ENCODE results near the gene APP.
A peak's percentile ranks its signal among the peaks of the same experiment; 100 is the strongest.

Gene APP

GRCh38 chr21:25949701-25950100 lies 220.9 kb downstream of the APP start:
- Histone ChIP-seq H3K4me3 (ENCODE audit: low read depth, low read length) (no peak overlapping the region), H3K4me1 (ENCODE audit: control insufficient read depth, insufficient read depth, low read length, unreplicated experiment) (peaks cover 30% of the 10 kb centered on the region), H3K79me2 (ENCODE audit: control insufficient read depth, insufficient read depth, low read length, unreplicated experiment) (no peaks in the 10 kb centered on the region), H3K27me3 (ENCODE audit: insufficient read depth, low read length) (no peaks in the 10 kb centered on the region), H3K36me3 (ENCODE audit: insufficient read depth, low read length) (peaks cover 29% of the 10 kb centered on the region), H2AFZ (ENCODE audit: low read length, unreplicated experiment) (no peak overlapping the region), H3K27ac (ENCODE audit: low read depth, low read length) (no peak overlapping the region)

GRCh38 chr21:25944672-25945213 lies 225.8 kb downstream of the APP start:
- peaks cover 2% of the 10 kb centered on the region for H3K4me1 ChIP-seq (ENCODE audit: control insufficient read depth, insufficient read depth, low read length, unreplicated experiment)
- H3K4me3 ChIP-seq (ENCODE audit: low read depth, low read length): no peak overlapping the region
- no peak overlapping the region for H2AFZ ChIP-seq (ENCODE audit: low read length, unreplicated experiment)
- H3K27ac ChIP-seq (ENCODE audit: low read depth, low read length): no peak overlapping the region
- H3K27me3 ChIP-seq (ENCODE audit: insufficient read depth, low read length): no peaks in the 10 kb centered on the region
- H3K36me3 ChIP-seq (ENCODE audit: insufficient read depth, low read length): peaks cover 30% of the 10 kb centered on the region
- no peaks in the 10 kb centered on the region for H3K79me2 ChIP-seq (ENCODE audit: control insufficient read depth, insufficient read depth, low read length, unreplicated experiment)

DNA sequence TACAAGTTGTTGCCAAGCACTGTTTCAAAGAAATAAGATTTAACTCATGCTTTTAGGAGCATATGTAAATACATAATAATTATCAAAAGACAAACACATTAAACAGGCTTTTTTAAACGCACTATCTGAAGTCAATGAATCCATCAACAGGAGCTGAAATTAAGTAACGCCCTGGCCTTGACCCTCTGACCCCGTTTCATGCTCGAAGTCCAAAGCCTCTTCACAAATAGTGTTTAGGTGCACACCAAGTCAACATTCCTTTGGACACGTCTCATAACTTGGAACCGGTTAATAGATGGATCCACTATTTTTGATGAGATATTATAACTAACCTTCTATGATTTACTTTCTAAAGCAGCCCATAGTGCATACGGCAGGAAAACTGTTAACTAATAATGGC lies 226.5 kb downstream of the APP start:
- Histone ChIP-seq H3K27ac (ENCODE audit: low read depth, low read length) (no peak overlapping the region), H3K36me3 (ENCODE audit: insufficient read depth, low read length) (peaks cover 30% of the 10 kb centered on the region), H2AFZ (ENCODE audit: low read length, unreplicated experiment) (no peak overlapping the region), H3K79me2 (ENCODE audit: control insufficient read depth, insufficient read depth, low read length, unreplicated experiment) (no peaks in the 10 kb centered on the region), H3K4me3 (ENCODE audit: low read depth, low read length) (no peak overlapping the region), H3K27me3 (ENCODE audit: insufficient read depth, low read length) (no peaks in the 10 kb centered on the region), H3K4me1 (ENCODE audit: control insufficient read depth, insufficient read depth, low read length, unreplicated experiment) (peaks cover 8% of the 10 kb centered on the region)

DNA sequence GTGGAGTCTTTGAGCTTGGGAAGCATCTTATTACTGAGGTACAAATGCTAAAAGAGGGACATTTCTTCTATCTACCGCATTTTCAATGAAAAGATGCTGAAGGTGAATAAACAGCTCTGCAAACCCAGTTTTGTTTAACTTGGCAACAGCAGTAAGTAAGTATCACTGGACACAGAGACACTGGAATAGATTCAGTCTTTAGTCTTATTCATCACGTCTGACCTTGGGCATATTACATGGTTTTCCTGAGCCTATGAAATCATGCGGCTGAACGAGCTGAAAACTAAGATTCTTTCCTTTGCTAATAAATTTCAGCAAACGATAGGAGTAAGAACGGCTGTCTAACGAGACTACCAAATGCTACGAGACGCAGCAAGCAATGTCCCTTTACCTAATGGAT lies 228.4 kb downstream of the APP start:
- Histone ChIP-seq H3K27me3 (ENCODE audit: insufficient read depth, low read length) (no peaks in the 10 kb centered on the region), H3K36me3 (ENCODE audit: insufficient read depth, low read length) (peaks cover 21% of the 10 kb centered on the region), H3K4me1 (ENCODE audit: control insufficient read depth, insufficient read depth, low read length, unreplicated experiment) (peaks cover 22% of the 10 kb centered on the region), H3K4me3 (ENCODE audit: low read depth, low read length) (no peak overlapping the region), H2AFZ (ENCODE audit: low read length, unreplicated experiment) (no peak overlapping the region), H3K79me2 (ENCODE audit: control insufficient read depth, insufficient read depth, low read length, unreplicated experiment) (no peaks in the 10 kb centered on the region), H3K27ac (ENCODE audit: low read depth, low read length) (no peak overlapping the region)

DNA sequence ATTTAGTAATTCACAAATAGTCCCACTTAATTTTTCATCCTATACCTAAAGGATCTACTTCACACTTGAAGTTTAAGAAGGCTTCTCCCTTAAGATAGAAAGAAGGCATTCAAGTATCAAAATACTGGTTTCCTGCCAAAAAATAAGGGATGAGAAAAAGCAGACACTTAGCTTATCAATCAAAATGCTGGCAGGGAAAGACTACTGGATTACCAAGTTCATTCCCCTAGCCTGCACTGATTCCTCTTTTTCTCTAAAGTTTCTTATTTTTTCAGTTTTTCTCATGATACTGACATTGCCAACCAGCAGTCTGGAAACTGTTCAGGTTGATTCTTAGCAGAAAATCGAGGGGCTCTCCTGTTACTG lies 231.2 kb downstream of the APP start:
- Histone ChIP-seq H3K79me2 (ENCODE audit: control insufficient read depth, insufficient read depth, low read length, unreplicated experiment) (no peaks in the 10 kb centered on the region), H3K36me3 (ENCODE audit: insufficient read depth, low read length) (peaks cover under 1% of the 10 kb centered on the region; the same call in 1 of the 2 replicates), H3K27me3 (ENCODE audit: insufficient read depth, low read length) (no peaks in the 10 kb centered on the region), H3K4me1 (ENCODE audit: control insufficient read depth, insufficient read depth, low read length, unreplicated experiment) (peaks cover 40% of the 10 kb centered on the region), H3K27ac (ENCODE audit: low read depth, low read length) (no peak overlapping the region), H3K4me3 (ENCODE audit: low read depth, low read length) (no peak overlapping the region), H2AFZ (ENCODE audit: low read length, unreplicated experiment) (no peak overlapping the region)

DNA sequence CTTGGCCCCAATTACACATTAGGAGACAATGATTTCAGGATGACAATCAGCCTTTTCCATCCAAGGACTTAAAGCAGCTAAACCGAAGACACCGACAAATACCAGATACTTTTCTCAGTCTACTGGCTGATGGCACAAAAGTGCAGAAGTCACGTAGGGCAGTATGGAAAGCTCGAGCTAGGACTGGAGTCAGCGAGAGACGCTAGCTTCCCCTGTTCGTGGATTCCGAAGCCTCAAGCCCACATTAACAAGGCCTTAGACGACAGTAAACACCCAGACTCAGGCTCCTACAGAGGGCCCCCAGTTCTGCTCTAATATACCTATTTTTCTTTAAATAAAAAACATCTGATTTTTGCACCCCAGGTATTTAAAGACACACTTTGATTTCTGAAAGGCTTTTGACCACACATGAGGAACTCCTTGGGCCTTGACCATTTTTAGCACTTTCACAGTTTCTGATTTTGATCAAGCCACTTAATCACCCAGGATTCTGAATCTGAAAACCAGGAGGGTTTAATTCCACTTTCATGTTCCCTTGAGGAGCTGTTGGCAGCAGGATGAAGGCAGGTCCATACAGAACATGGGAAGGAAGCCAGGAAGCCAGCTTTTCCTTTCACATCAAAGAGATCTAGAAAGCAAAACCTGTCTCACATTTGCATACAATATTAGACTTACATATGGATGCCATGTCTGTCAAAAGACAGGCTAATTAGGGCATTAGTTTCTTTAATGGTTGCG lies 231.7 kb downstream of the APP start:
- no peaks in the 10 kb centered on the region for H3K27me3 ChIP-seq (ENCODE audit: insufficient read depth, low read length)
- H3K4me1 ChIP-seq (ENCODE audit: control insufficient read depth, insufficient read depth, low read length, unreplicated experiment): peaks cover 44% of the 10 kb centered on the region
- no peak overlapping the region for H2AFZ ChIP-seq (ENCODE audit: low read length, unreplicated experiment)
- H3K79me2 ChIP-seq (ENCODE audit: control insufficient read depth, insufficient read depth, low read length, unreplicated experiment): no peaks in the 10 kb centered on the region
- no peaks in the 10 kb centered on the region for H3K36me3 ChIP-seq (ENCODE audit: insufficient read depth, low read length)
- no peak overlapping the region for H3K27ac ChIP-seq (ENCODE audit: low read depth, low read length)
- no peak overlapping the region for H3K4me3 ChIP-seq (ENCODE audit: low read depth, low read length)

DNA sequence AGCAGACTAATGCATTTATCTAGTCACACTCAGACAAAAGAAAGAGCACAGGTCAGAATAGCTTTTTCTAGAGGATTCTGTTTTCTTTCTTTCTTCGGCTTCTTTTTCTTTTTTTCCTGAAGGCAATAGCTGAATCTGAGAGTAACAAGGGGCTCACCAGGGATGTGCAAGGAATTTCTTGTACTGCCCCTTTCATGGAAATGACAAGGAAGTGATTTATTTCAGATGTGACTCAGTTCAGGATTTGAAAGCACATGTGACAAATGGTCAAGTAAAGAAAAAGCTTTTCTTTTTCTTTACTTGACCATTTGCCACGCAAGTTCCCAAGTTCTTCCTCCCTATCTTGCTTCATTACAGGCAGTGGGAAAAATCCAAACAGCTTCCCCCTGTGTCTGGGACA lies 233.8 kb downstream of the APP start:
- H3K27ac ChIP-seq (ENCODE audit: low read depth, low read length): peak overlapping the region; percentile 30

GRCh38 chr21:25934771-25935224 lies 235.8 kb downstream of the APP start:
- no peaks in the 10 kb centered on the region for H3K27me3 ChIP-seq (ENCODE audit: insufficient read depth, low read length)
- no peak overlapping the region for H3K4me3 ChIP-seq (ENCODE audit: low read depth, low read length)
- H3K36me3 ChIP-seq (ENCODE audit: insufficient read depth, low read length): no peaks in the 10 kb centered on the region
- peaks cover 44% of the 10 kb centered on the region for H3K4me1 ChIP-seq (ENCODE audit: control insufficient read depth, insufficient read depth, low read length, unreplicated experiment)
- no peak overlapping the region for H2AFZ ChIP-seq (ENCODE audit: low read length, unreplicated experiment)
- peak overlapping the region; percentile 78 for H3K27ac ChIP-seq (ENCODE audit: low read depth, low read length)
- H3K79me2 ChIP-seq (ENCODE audit: control insufficient read depth, insufficient read depth, low read length, unreplicated experiment): no peaks in the 10 kb centered on the region

More for the DNA sequence above, 233.8 kb downstream of the APP start:
- H3K4me3 ChIP-seq (ENCODE audit: low read depth, low read length): no peak overlapping the region
- H3K79me2 ChIP-seq (ENCODE audit: control insufficient read depth, insufficient read depth, low read length, unreplicated experiment): no peaks in the 10 kb centered on the region
- H2AFZ ChIP-seq (ENCODE audit: low read length, unreplicated experiment): no peak overlapping the region
- H3K27me3 ChIP-seq (ENCODE audit: insufficient read depth, low read length): no peaks in the 10 kb centered on the region
- H3K4me1 ChIP-seq (ENCODE audit: control insufficient read depth, insufficient read depth, low read length, unreplicated experiment): peaks cover 45% of the 10 kb centered on the region
- no peaks in the 10 kb centered on the region for H3K36me3 ChIP-seq (ENCODE audit: insufficient read depth, low read length)

DNA sequence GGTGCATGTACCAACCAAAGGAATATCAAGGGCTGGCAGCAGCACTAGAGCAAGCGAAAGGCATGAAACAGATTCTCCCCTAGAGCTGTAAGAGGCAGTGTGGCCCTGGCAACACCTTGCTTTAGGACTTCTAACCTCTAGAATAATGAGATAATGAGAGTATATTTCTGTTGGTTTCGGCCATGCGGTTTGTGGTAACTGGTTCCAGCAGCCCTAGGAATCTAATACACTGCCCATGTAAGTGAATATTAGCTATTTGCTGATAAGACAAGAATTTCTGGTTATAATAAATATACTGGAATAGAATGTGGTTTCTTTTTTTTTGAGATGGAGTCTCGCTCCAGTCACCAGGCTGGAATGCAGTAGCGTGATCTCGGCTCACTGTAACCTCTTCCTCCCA lies 236.4 kb downstream of the APP start:
- Histone ChIP-seq H3K4me1 (ENCODE audit: control insufficient read depth, insufficient read depth, low read length, unreplicated experiment) (peaks cover 40% of the 10 kb centered on the region), H3K79me2 (ENCODE audit: control insufficient read depth, insufficient read depth, low read length, unreplicated experiment) (no peaks in the 10 kb centered on the region), H3K36me3 (ENCODE audit: insufficient read depth, low read length) (no peaks in the 10 kb centered on the region), H2AFZ (ENCODE audit: low read length, unreplicated experiment) (no peak overlapping the region), H3K27ac (ENCODE audit: low read depth, low read length) (peak overlapping the region; percentile 78), H3K27me3 (ENCODE audit: insufficient read depth, low read length) (no peaks in the 10 kb centered on the region), H3K4me3 (ENCODE audit: low read depth, low read length) (no peak overlapping the region)

DNA sequence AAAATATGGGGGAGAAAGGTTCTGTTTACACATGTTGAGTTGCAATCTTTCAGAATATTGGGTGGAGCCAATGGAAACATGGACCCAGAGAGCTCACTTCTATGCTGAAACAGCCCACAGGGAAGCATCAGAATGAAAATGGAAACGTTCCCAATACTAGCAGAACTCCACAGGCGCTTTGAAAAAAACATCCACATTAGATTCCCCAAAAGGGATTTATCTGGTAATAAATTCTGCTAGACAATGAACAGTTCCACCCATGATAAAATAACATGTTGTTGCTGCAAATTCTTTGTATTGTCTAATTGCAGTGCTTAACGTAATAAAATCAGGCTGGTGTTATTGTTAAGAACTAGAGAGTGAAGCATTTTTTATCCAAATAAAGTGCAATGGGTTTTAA lies 238.8 kb downstream of the APP start:
- Histone ChIP-seq H3K27ac (ENCODE audit: low read depth, low read length) (no peak overlapping the region), H2AFZ (ENCODE audit: low read length, unreplicated experiment) (no peak overlapping the region), H3K4me1 (ENCODE audit: control insufficient read depth, insufficient read depth, low read length, unreplicated experiment) (peaks cover 22% of the 10 kb centered on the region), H3K36me3 (ENCODE audit: insufficient read depth, low read length) (no peaks in the 10 kb centered on the region), H3K79me2 (ENCODE audit: control insufficient read depth, insufficient read depth, low read length, unreplicated experiment) (no peaks in the 10 kb centered on the region), H3K4me3 (ENCODE audit: low read depth, low read length) (no peak overlapping the region), H3K27me3 (ENCODE audit: insufficient read depth, low read length) (no peaks in the 10 kb centered on the region)

GRCh38 chr21:25929856-25930520 lies 240.6 kb downstream of the APP start:
- 0 out of 2 replicates have a peak, but pooled peaks cover 3% of the 10 kb centered on the region for H3K36me3 ChIP-seq (ENCODE audit: insufficient read depth, low read length)
- no peak overlapping the region for H3K27ac ChIP-seq (ENCODE audit: low read depth, low read length)
- no peaks in the 10 kb centered on the region for H3K79me2 ChIP-seq (ENCODE audit: control insufficient read depth, insufficient read depth, low read length, unreplicated experiment)
- H3K4me1 ChIP-seq (ENCODE audit: control insufficient read depth, insufficient read depth, low read length, unreplicated experiment): peaks cover 22% of the 10 kb centered on the region
- no peak overlapping the region for H3K4me3 ChIP-seq (ENCODE audit: low read depth, low read length)
- no peaks in the 10 kb centered on the region for H3K27me3 ChIP-seq (ENCODE audit: insufficient read depth, low read length)
- H2AFZ ChIP-seq (ENCODE audit: low read length, unreplicated experiment): no peak overlapping the region

Measured in ACC112 (cell line).